GM21390 (cell line): ENCODE measurements around the gene ZNF467.

ENCODE experiments used
- ATAC-seq: cut with Tn5 transposase; IDR thresholded peaks from one replicate; pipeline ENCODE4 v1.9.1; 2021; ENCODE audit not compliant: unreplicated experiment

ZNF467 gene

GRCh38 chr7:149787428-149788299, 14.3 kb upstream of the ZNF467 start:
- no peak for ATAC-seq

DNA sequence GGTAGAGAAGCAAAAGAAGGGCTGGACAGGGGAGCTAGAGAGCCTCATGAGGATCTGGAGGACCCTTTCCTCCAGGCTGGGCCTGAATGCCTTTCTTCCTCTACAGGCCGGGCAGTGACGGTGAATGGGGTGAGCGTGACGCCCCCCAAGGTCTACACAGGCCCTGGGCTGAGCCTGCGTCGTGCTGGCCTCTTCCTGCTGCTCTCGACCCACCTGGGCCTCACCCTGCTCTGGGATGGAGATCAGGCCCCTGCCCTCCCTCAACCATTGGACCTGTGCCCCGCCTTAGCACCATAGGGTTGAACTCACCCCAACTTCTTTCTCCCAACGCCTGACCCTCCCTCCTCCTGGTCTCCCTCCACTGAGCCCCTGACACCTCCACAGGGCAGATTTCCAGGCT, 12.6 kb upstream of the ZNF467 start:
- no peak for ATAC-seq

- ATAC-seq, result no peak
These were observed 12.0 kb upstream of the ZNF467 start for GRCh38 chr7:149785402-149785801.

GRCh38 chr7:149784251-149784608, 10.8 kb upstream of the ZNF467 start:
- ATAC-seq, result no peak

GRCh38 chr7:149783386-149784250, 10.2 kb upstream of the ZNF467 start:
- ATAC-seq, result no peak

DNA sequence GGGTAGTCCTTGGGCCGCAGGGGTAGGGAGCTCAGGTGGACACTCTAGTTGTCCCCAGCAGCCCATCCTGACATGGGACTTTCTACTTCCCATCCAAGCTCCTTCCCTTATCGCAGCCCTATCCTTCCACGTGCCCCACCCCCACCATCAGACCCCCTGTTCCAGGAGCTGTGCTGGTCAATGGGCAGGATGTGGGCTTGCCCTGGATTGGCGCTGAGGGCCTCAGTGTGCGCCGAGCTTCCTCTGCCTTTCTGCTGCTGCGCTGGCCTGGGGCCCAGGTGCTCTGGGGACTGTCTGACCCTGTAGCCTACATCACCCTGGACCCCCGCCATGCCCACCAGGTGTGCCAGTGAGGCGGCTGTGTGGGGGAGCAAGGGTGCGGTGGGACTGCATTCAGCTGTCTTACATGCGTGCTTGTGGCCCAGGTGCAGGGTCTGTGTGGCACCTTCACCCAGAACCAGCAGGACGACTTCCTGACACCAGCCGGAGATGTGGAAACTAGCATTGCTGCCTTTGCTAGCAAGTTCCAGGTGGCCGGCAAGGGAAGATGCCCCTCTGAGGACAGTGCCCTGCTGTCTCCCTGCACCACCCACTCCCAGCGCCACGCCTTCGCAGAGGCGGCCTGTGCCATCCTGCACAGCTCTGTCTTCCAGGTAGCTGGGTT, 9.4 kb upstream of the ZNF467 start:
- no peak for ATAC-seq

DNA sequence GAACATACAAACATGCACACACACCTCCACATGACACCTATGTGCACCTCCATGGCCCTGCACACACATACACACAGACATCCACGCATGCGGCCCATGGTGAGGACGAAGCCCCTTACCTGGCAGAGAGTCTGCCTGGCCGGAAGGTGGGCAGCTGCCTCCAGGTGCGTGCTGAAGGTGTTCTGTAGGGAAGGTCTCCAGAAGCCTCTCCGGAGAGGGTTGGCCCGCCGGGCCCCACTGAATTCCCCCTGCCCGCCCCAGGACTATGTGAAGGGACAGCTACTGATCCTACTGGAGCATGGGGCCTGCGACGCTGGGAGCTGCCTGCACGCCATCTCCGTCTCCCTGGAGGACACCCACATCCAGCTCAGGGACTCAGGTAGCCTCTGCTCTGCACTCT, 8.5 kb upstream of the ZNF467 start:
- ATAC-seq, result no peak

DNA sequence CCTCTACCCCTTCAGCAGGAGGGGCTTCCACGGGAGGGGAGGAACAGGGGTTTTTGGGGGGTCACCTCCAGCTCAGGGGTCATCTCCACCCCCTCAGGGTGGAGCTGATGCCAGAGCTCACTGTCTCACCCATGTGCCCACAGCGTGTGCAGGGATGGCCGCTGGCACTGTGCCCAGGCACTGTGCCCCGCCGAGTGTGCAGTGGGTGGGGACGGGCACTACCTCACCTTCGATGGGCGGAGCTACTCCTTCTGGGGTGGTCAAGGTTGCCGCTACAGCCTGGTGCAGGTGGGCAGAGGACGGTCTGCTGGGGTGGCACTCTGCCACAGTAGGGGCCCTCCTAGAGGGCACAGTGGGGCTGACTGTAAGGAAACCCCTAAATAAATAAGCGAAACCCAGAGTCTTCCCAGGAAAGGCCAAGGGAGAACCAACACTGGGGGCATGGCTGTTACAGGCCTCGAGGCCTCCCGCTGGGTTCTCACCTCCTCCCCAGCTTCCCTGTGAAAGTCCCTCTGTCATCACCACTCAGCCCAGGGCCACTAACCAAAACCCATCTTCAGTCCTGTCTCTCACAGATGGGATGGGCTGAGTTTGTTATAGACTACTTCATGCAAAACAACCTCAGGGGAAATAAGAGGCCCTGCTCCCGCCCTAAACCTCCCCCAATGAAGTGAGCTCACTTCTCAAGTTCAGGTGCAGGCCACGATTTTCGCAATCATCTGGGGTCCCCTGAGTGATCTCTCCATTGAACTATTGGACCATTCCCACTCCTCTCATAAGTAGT, 7.4 kb upstream of the ZNF467 start:
- no peak for ATAC-seq

DNA sequence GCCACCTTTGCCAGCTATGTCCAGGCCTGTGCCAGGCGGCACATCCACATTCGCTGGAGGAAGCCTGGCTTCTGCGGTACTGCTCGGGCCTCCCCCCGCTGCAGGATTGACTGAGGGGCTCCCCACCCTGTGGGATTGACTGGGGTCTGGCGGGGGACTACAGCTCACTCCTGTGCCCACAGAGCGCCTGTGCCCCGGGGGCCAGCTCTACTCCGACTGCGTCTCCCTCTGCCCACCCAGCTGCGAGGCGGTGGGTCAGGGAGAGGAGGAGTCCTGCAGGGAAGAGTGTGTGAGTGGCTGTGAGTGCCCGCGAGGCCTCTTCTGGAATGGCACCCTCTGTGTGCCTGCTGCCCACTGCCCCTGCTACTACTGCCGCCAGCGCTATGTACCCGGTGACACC, 6.7 kb upstream of the ZNF467 start:
- no peak for ATAC-seq

- ATAC-seq, result no peak
These were observed 6.1 kb upstream of the ZNF467 start for GRCh38 chr7:149779502-149779805.

DNA sequence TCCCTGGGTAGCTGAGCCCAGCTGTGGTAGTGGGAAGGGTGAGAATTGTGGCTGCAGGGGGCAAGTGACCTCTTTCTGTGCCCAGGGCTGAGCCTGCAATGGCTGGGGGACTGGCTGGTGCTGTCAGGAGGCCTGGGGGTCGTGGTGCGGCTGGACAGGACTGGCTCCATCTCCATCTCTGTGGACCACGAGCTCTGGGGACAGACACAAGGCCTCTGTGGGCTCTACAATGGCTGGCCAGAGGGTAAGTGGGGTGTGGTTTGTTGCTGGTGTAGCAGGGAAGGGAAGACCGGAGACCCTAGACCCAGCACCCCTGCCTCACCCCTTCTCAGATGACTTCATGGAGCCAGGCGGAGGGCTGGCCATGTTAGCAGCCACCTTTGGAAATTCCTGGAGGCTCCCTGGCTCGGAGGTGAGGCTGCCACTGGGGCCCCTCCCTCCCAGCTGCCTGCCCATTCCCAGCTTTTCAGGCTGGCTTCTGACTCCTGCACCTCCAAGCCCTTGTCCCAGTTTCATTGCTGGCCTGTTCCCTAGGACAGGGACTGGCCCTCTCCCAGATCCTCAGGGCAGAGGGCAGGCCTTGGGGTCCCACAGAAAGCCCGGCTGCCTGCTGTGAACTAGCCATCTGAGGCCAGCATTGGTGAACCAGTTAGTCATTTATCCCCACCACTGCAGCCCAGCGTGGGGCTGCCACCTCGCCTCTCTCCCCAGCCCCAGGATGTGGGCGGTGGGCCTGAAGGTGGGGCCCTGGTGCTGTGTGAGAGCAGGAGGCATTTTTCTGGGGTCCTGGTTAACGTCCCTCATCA, 5.5 kb upstream of the ZNF467 start:
- no peak for ATAC-seq

DNA sequence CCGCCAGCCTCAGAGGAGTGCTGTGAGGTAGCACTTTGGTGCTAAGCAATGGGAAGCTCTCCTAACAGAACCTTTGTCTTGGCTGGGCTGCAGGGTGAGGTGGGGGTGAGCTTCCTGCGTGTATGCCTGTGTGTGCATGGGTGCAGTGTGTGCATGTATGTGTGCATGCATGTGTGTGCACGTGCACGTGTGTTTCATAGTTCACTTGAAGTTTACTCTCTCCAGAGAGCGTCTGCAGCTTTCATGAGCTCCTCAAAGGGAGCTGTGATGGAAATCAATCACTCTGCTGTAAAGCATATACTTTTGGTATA, 4.9 kb upstream of the ZNF467 start:
- ATAC-seq, result no peak

DNA sequence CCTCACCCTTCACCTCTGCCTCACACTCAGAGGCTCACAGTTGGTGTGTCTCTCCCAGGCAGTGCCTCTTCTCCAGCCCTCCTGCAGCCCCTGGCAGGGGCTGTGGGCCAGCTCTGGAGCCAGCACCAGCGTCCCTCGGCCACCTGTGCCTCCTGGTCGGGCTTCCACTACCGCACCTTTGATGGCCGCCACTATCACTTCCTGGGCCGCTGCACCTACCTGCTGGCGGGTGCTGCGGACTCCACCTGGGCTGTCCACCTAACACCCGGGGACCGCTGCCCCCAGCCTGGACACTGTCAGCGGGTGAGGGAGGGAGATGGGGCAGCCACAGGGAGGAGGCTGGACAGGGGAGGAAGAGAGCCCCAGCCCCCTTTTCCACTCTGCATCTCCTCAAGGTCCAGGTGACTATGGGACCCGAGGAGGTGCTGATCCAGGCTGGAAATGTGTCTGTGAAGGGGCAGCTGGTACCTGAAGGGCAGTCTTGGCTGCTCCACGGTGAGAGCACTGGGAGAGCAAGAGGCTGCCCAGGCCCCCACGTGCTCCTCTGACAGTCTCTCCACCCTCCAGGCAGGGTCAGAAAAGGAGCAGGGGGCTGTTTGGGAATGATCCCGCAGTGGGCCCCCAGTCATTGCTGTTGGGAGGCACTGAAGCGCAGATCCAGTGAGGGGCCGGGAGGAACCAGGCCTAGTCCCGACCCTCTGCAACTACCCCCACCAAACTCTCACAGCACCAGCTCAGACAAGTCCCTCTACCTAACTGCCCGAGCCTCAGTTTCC, 4.4 kb upstream of the ZNF467 start:
- ATAC-seq, result no peak

GRCh38 chr7:149776848-149777407, 3.5 kb upstream of the ZNF467 start:
- ATAC-seq, result no peak

DNA sequence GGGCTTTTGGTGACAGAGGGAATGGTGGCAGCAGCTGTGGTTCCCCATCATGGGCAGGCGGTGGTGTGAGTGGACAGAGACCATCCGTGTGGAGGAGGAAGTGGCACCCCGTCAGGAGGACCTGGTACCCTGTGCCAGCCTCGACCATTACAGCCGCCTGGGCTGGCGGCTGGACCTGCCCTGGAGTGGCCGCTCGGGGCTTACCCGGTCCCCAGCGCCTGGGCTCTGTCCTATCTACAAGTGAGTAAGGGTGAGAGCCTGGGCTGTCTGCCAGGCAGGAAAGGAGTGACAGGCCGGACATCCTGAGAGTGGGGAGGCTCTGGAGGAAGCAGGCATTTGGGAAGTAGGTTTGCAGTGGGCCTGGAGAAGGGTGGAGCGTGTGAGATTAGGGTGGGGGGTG, 2.9 kb upstream of the ZNF467 start:
- no peak for ATAC-seq

GRCh38 chr7:149775176-149775556, 1.8 kb upstream of the ZNF467 start:
- no peak for ATAC-seq

- ATAC-seq, result no peak
These were observed 1.1 kb upstream of the ZNF467 start for GRCh38 chr7:149774237-149775175.

DNA sequence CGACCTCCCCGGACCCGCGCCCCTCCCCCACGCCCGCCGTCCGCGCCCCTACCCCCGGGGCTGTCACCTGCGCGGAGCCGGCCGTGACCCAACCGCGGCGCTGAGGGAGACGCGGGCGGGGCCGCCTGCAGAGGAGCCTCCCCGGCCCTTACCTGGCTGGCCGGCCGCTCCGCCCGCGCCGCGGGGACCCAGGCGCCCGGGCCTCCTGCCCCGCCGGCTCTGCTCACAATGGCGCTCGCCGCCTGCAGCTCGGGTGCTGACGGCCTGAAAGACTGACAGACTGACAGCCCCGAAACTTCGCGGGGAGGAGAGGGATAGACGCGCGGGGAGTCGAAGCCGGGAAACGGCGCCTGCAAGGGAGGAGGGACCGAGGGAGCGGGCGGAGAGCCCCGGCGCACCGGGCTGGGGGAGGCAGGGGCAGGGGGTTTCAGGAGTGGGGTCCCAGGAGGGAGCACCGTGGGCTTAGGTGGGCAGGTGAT, 393 bp downstream of the ZNF467 start:
- ATAC-seq, result no peak
